Liver (tissue), 9 donors: Measurements from ENCODE around the gene RTL3. TPM values are rescaled to one million over a fixed set of nuclear protein-coding genes. Genes with fewer than 3 reads are reported as not detected.

Experiments used
- DNase-seq: peaks from one replicate; pipeline ENCODE4 v3.0.0-alpha.2; 2017; ENCODE audit warnings: low spot score
- H3K27ac ChIP-seq, 2 donors: one replicate each; pipeline ENCODE4 v1.7.0; 2013; ENCODE audit warnings: inconsistent platforms in 2 of 2, low read length in 2 of 2, control low read depth in 1 of 2, low read depth in 1 of 2, mild to moderate bottlenecking in 1 of 2
- H3K27me3 ChIP-seq, 4 donors: one replicate each; pipeline versions ENCODE4 v1.6.1 to v1.7.0; 2013; ENCODE audit warnings: low read length in 3 of 4, inconsistent platforms in 1 of 4, mild to moderate bottlenecking in 1 of 4, moderate library complexity in 1 of 4; ENCODE audit not compliant: control insufficient read depth in 4 of 4, insufficient read depth in 4 of 4
- H3K36me3 ChIP-seq, 4 donors: one replicate each; pipeline versions ENCODE4 v1.6.1 to v1.7.0; 2013; ENCODE audit warnings: low read length in 3 of 4, mild to moderate bottlenecking in 3 of 4, low read depth in 1 of 4, moderate library complexity in 1 of 4; ENCODE audit not compliant: control insufficient read depth in 4 of 4, insufficient read depth in 3 of 4
- H3K4me1 ChIP-seq, 4 donors: one replicate each; pipeline versions ENCODE4 v1.6.1 to v1.7.0; 2013; ENCODE audit warnings: low read length in 3 of 4, mild to moderate bottlenecking in 3 of 4, moderate library complexity in 1 of 4; ENCODE audit not compliant: control insufficient read depth in 4 of 4, insufficient read depth in 4 of 4
- H3K4me3 ChIP-seq, 3 donors: one replicate each; pipeline versions ENCODE4 v1.6.1 to v1.7.0; 2013; ENCODE audit warnings: low read length in 3 of 3, control low read depth in 1 of 3, low read depth in 1 of 3, mild to moderate bottlenecking in 1 of 3
- H3K9ac ChIP-seq, 2 donors: one replicate each; pipeline ENCODE4 v1.7.0; 2013; ENCODE audit warnings: low read length in 2 of 2, mild to moderate bottlenecking in 2 of 2, moderate library complexity in 2 of 2, control low read depth in 1 of 2, low read depth in 1 of 2
- H3K9me3 ChIP-seq, 4 donors: one replicate each; pipeline versions ENCODE4 v1.6.1 to v1.7.0; 2013; ENCODE audit warnings: low read length in 3 of 4; ENCODE audit not compliant: control insufficient read depth in 4 of 4
- EGR1 ChIP-seq, 2 donors: IDR thresholded peaks; 2 replicates each; pipeline ENCODE4 v1.6.1; 2016 to 2018; ENCODE audit warnings: antibody characterized with exemption in 2 of 2, low read depth in 2 of 2
- FOXA1 ChIP-seq: IDR thresholded peaks from 2 replicates; pipeline ENCODE4 v1.6.1; 2016; ENCODE audit warnings: antibody characterized with exemption
- FOXA2 ChIP-seq: IDR thresholded peaks from 2 replicates; pipeline ENCODE4 v1.6.1; 2016; ENCODE audit warnings: antibody characterized with exemption
- GABPA ChIP-seq, 2 donors: IDR thresholded peaks in 1 of 2; conservative IDR thresholded peaks in 1 of 2; 2 replicates each; pipeline ENCODE4 v1.6.1; 2016; ENCODE audit warnings: antibody characterized with exemption in 2 of 2, mild to moderate bottlenecking in 1 of 2, moderate library complexity in 1 of 2
- HNF4A ChIP-seq, 2 donors: conservative IDR thresholded peaks; 2 replicates each; pipeline ENCODE4 v1.6.1; 2016; ENCODE audit warnings: antibody characterized with exemption in 2 of 2, mild to moderate bottlenecking in 2 of 2
- HNF4G ChIP-seq: IDR thresholded peaks from 2 replicates; pipeline ENCODE4 v1.6.1; 2016; ENCODE audit warnings: antibody characterized with exemption
- JUND ChIP-seq, 2 donors: IDR thresholded peaks; 2 replicates each; pipeline ENCODE4 v1.6.1; 2016; ENCODE audit warnings: antibody characterized with exemption in 2 of 2
- NR2F2 ChIP-seq: IDR thresholded peaks from 2 replicates; pipeline ENCODE4 v1.6.1; 2016; ENCODE audit warnings: antibody characterized with exemption
- RAD21 ChIP-seq, 2 donors: IDR thresholded peaks; 2 replicates each; pipeline ENCODE4 v1.6.1; 2016; ENCODE audit warnings: antibody characterized with exemption in 2 of 2, mild to moderate bottlenecking in 2 of 2
- RXRA ChIP-seq, 2 donors: IDR thresholded peaks; 2 replicates each; pipeline ENCODE4 v1.6.1; 2017 to 2018; ENCODE audit warnings: antibody characterized with exemption in 2 of 2, mild to moderate bottlenecking in 1 of 2
- SP1 ChIP-seq: IDR thresholded peaks from 2 replicates; pipeline ENCODE4 v1.6.1; 2018; ENCODE audit warnings: antibody characterized with exemption, mild to moderate bottlenecking
- TAF1 ChIP-seq: conservative IDR thresholded peaks from 2 replicates; pipeline ENCODE4 v1.6.1; 2016; ENCODE audit warnings: antibody characterized with exemption, mild to moderate bottlenecking
- YY1 ChIP-seq: IDR thresholded peaks from 2 replicates; pipeline ENCODE4 v1.6.1; 2016; ENCODE audit warnings: antibody characterized with exemption, mild to moderate bottlenecking
- WGBS: extraction: QIAGEN DNeasy Blood & Tissue Kit; methylation state at CpG from one replicate; pipeline ENCODE4 v1.1.7; 2013; 5-methylcytosine and 5-hydroxymethylcytosine counted together
- polyA plus RNA-seq, 2 donors: library from polyadenylated mRNA; stranded (reverse) in 1 of 2; unstranded in 1 of 2; fragments of 200-250 nt in 1 of 2; fragments of >200 nt in 1 of 2; fragmentation: Nextera tagmentation in 1 of 2; extraction: Ambion mirVana in 1 of 2; gene quantifications; one replicate each; pipeline versions ENCODE4 v1.2.1 to v1.2.3, GENCODE V29; 2013 to 2015
- total RNA-seq, 2 donors: library from RNA; depleted of rRNA; stranded (reverse); fragments of >200 nt; gene quantifications; one replicate each; pipeline ENCODE4 v1.2.3, GENCODE V29; 2014
- TF ChIP-seq, protein P1 (sequence below): fragments of 150-350 bp; IDR thresholded peaks from 2 replicates; pipeline ENCODE4 v1.5.1; 2017; ENCODE audit warnings: improper control_type of control experiment, low read depth, low read length; ENCODE audit not compliant: missing input control
- TF ChIP-seq, protein P2 (sequence below): IDR thresholded peaks from 2 replicates; pipeline ENCODE4 v1.6.1; 2016; ENCODE audit warnings: antibody characterized with exemption
- TF ChIP-seq, protein P3 (sequence below): IDR thresholded peaks from 2 replicates; pipeline ENCODE4 v1.6.1; 2016; ENCODE audit warnings: antibody characterized with exemption
- TF ChIP-seq, protein P4 (sequence below): IDR thresholded peaks from 2 replicates; pipeline ENCODE4 v1.6.1; 2016; ENCODE audit warnings: antibody characterized with exemption, mild to moderate bottlenecking
- TF ChIP-seq, protein P5 (sequence below): IDR thresholded peaks from 2 replicates; pipeline ENCODE4 v1.6.1; 2016; ENCODE audit warnings: antibody characterized with exemption
- donor health status: healthy.
- donor health status: healthy.
- donor health status: healthy.
- donor health status: healthy.
- donor health status: healthy.

RTL3 gene
- total and polyA plus RNA-seq, 4 donors = not detected

DNA sequence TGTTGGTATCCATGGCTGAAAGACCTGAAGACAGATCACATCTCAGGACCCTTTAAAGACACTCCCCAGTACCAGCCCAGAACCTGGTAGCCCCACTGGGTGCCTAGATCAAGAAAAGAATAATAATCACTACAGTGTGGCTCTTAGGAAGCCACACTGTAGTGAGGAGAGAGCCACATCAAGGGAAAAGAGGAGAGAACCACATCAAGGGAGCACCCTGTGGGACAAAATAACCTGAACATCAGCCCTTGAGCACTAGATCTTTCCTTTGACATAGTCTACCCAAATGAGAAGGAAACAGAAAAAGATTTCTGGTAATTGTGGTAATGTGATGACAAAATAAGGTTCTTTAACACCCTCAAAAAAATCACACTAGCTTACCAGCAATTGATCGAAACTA lies 15.3 kb downstream of the RTL3 start:
- Histone ChIP-seq H3K36me3 (no peaks in the 10 kb centered on the region), H3K4me3 (no peak overlapping the region), H3K4me1 (no peaks in the 10 kb centered on the region), H3K27ac (no peak overlapping the region), H3K9me3 (peaks cover 0 to 5% (median 1%) of the 10 kb centered on the region in 4 donors), H3K27me3 (peaks cover 0 to 8% (median 3%) of the 10 kb centered on the region in 4 donors), H3K9ac (no peak overlapping the region)
- 97% methylated on average over 1 of the region's 1 CpG for WGBS
- TF ChIP-seq HNF4A (conservative IDR thresholded peaks at IDR 0.05) (no peak), GABPA (IDR thresholded peaks at IDR 0.05 in 1 of 2, conservative IDR thresholded peaks at IDR 0.05 in 1 of 2) (no peak), SP1 (no peak), RXRA (IDR thresholded peaks at IDR 0.05) (no peak), HNF4G (no peak), TAF1 (no peak), RAD21 (IDR thresholded peaks at IDR 0.05) (no peak), EGR1 (IDR thresholded peaks at IDR 0.05; ENCODE audit: low read depth in 2 of 2) (no peak), FOXA1 (no peak), YY1 (no peak)
- TF ChIP-seq, protein P1, sequence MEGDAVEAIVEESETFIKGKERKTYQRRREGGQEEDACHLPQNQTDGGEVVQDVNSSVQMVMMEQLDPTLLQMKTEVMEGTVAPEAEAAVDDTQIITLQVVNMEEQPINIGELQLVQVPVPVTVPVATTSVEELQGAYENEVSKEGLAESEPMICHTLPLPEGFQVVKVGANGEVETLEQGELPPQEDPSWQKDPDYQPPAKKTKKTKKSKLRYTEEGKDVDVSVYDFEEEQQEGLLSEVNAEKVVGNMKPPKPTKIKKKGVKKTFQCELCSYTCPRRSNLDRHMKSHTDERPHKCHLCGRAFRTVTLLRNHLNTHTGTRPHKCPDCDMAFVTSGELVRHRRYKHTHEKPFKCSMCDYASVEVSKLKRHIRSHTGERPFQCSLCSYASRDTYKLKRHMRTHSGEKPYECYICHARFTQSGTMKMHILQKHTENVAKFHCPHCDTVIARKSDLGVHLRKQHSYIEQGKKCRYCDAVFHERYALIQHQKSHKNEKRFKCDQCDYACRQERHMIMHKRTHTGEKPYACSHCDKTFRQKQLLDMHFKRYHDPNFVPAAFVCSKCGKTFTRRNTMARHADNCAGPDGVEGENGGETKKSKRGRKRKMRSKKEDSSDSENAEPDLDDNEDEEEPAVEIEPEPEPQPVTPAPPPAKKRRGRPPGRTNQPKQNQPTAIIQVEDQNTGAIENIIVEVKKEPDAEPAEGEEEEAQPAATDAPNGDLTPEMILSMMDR = no peak
- TF ChIP-seq, protein P2, sequence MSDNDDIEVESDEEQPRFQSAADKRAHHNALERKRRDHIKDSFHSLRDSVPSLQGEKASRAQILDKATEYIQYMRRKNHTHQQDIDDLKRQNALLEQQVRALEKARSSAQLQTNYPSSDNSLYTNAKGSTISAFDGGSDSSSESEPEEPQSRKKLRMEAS = no peak
- TF ChIP-seq, protein P3, sequence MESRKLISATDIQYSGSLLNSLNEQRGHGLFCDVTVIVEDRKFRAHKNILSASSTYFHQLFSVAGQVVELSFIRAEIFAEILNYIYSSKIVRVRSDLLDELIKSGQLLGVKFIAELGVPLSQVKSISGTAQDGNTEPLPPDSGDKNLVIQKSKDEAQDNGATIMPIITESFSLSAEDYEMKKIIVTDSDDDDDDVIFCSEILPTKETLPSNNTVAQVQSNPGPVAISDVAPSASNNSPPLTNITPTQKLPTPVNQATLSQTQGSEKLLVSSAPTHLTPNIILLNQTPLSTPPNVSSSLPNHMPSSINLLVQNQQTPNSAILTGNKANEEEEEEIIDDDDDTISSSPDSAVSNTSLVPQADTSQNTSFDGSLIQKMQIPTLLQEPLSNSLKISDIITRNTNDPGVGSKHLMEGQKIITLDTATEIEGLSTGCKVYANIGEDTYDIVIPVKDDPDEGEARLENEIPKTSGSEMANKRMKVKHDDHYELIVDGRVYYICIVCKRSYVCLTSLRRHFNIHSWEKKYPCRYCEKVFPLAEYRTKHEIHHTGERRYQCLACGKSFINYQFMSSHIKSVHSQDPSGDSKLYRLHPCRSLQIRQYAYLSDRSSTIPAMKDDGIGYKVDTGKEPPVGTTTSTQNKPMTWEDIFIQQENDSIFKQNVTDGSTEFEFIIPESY = no peak
- TF ChIP-seq, protein P4, sequence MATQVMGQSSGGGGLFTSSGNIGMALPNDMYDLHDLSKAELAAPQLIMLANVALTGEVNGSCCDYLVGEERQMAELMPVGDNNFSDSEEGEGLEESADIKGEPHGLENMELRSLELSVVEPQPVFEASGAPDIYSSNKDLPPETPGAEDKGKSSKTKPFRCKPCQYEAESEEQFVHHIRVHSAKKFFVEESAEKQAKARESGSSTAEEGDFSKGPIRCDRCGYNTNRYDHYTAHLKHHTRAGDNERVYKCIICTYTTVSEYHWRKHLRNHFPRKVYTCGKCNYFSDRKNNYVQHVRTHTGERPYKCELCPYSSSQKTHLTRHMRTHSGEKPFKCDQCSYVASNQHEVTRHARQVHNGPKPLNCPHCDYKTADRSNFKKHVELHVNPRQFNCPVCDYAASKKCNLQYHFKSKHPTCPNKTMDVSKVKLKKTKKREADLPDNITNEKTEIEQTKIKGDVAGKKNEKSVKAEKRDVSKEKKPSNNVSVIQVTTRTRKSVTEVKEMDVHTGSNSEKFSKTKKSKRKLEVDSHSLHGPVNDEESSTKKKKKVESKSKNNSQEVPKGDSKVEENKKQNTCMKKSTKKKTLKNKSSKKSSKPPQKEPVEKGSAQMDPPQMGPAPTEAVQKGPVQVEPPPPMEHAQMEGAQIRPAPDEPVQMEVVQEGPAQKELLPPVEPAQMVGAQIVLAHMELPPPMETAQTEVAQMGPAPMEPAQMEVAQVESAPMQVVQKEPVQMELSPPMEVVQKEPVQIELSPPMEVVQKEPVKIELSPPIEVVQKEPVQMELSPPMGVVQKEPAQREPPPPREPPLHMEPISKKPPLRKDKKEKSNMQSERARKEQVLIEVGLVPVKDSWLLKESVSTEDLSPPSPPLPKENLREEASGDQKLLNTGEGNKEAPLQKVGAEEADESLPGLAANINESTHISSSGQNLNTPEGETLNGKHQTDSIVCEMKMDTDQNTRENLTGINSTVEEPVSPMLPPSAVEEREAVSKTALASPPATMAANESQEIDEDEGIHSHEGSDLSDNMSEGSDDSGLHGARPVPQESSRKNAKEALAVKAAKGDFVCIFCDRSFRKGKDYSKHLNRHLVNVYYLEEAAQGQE = no peak
- no peak for DNase-seq

DNA sequence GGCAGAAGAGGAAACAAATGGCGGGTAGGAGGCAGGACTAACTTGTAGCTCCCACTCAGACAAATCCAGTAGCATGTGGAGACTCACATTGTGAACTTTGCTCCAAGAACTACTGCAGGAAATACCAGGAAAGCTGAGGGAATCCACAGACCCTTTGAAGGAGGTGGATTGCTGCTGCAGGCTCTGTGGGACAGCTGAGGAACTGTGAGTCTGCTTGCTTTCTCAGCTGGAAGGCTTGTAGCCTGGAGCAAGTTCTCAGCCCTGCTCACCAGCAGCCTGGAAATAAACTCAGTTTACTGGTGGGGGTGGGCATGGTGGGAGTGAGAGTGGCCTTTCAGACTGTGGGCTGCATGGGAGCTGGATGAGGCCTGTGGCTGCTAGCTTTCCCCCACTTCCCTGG lies 16.0 kb downstream of the RTL3 start:
- H3K9me3 ChIP-seq = peaks cover 0 to 5% (median 1%) of the 10 kb centered on the region in 4 donors
- no peaks in the 10 kb centered on the region for H3K4me1 ChIP-seq
- no peaks in the 10 kb centered on the region for H3K36me3 ChIP-seq
- no peak overlapping the region for H3K27ac ChIP-seq
- H3K4me3 ChIP-seq = no peak overlapping the region
- DNase-seq = no peak
- H3K9ac ChIP-seq = no peak overlapping the region
- WGBS = 78% methylated on average over 1 of the region's 1 CpG
- H3K27me3 ChIP-seq = peaks cover 0 to 8% (median 3%) of the 10 kb centered on the region in 4 donors
- no peak for TF ChIP-seq TAF1
- TF ChIP-seq YY1 = no peak
- TF ChIP-seq, protein P4 = no peak
- no peak for TF ChIP-seq HNF4G
- no peak for TF ChIP-seq JUND (IDR thresholded peaks at IDR 0.05)
- TF ChIP-seq GABPA (IDR thresholded peaks at IDR 0.05 in 1 of 2, conservative IDR thresholded peaks at IDR 0.05 in 1 of 2) = no peak
- TF ChIP-seq FOXA2 = no peak
- TF ChIP-seq, protein P5, sequence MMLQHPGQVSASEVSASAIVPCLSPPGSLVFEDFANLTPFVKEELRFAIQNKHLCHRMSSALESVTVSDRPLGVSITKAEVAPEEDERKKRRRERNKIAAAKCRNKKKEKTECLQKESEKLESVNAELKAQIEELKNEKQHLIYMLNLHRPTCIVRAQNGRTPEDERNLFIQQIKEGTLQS = no peak
- no peak for TF ChIP-seq NR2F2
- TF ChIP-seq, protein P3 = no peak
- no peak for TF ChIP-seq RAD21 (IDR thresholded peaks at IDR 0.05)
- no peak for TF ChIP-seq RXRA (IDR thresholded peaks at IDR 0.05)
